Fibroblast of pulmonary artery (primary cell): ENCODE data around the gene SDK2.

ENCODE experiments used
- DNase-seq: peaks from one replicate; pipeline ENCODE4 v3.0.0-alpha.2; 2010; ENCODE audit warnings: low read depth
- H3K4me3 ChIP-seq: replicated peaks from 2 replicates; pipeline ENCODE4 v1.5.1; 2011; ENCODE audit warnings: low read depth, mild to moderate bottlenecking, control low read depth, low read length, moderate library complexity
- TF ChIP-seq, protein P1 (sequence below): IDR thresholded peaks from 2 replicates; pipeline ENCODE4 v1.5.1; 2011; ENCODE audit warnings: mild to moderate bottlenecking, control low read depth, low read length, inconsistent platforms; ENCODE audit errors: missing control alignments

Gene SDK2

GRCh38 chr17:73622381-73622780, 21.9 kb downstream of the SDK2 start:
- no peak overlapping the region for H3K4me3 ChIP-seq
- TF ChIP-seq, protein P1, sequence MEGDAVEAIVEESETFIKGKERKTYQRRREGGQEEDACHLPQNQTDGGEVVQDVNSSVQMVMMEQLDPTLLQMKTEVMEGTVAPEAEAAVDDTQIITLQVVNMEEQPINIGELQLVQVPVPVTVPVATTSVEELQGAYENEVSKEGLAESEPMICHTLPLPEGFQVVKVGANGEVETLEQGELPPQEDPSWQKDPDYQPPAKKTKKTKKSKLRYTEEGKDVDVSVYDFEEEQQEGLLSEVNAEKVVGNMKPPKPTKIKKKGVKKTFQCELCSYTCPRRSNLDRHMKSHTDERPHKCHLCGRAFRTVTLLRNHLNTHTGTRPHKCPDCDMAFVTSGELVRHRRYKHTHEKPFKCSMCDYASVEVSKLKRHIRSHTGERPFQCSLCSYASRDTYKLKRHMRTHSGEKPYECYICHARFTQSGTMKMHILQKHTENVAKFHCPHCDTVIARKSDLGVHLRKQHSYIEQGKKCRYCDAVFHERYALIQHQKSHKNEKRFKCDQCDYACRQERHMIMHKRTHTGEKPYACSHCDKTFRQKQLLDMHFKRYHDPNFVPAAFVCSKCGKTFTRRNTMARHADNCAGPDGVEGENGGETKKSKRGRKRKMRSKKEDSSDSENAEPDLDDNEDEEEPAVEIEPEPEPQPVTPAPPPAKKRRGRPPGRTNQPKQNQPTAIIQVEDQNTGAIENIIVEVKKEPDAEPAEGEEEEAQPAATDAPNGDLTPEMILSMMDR = no peak
- no peak for DNase-seq

DNA sequence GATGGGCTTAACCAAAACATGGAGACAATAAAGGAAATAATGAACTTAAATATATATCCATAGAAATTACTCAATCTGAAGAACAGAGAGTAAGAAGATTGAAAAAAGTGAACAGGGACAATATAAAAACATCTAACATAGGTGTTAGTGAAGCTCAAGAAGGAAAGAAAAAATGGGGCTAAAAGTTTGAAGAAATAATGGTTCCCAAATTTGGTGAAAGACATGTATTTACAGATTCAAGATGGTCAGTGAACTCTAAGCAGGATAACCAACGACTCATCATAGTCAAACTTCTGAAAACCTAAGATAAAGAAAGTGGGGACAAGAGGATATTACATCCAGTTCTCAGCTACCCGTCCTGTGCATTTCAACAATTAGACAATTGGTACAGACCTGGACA, 22.6 kb downstream of the SDK2 start:
- TF ChIP-seq, protein P1 = no peak
- no peak for DNase-seq
- H3K4me3 ChIP-seq = no peak overlapping the region

- TF ChIP-seq, protein P1 = no peak
- DNase-seq = no peak
- no peak overlapping the region for H3K4me3 ChIP-seq
Measured at GRCh38 chr17:73620414-73620813, 23.8 kb downstream of the SDK2 start.

- no peak for DNase-seq
- TF ChIP-seq, protein P1 = no peak
- H3K4me3 ChIP-seq = no peak overlapping the region
Measured at GRCh38 chr17:73617501-73617900, 26.7 kb downstream of the SDK2 start.

GRCh38 chr17:73616873-73617404, 27.3 kb downstream of the SDK2 start:
- H3K4me3 ChIP-seq = no peak overlapping the region
- no peak for DNase-seq
- TF ChIP-seq, protein P1 = no peak

GRCh38 chr17:73616120-73616872, 27.9 kb downstream of the SDK2 start:
- no peak overlapping the region for H3K4me3 ChIP-seq
- TF ChIP-seq, protein P1 = no peak
- no peak for DNase-seq

DNA sequence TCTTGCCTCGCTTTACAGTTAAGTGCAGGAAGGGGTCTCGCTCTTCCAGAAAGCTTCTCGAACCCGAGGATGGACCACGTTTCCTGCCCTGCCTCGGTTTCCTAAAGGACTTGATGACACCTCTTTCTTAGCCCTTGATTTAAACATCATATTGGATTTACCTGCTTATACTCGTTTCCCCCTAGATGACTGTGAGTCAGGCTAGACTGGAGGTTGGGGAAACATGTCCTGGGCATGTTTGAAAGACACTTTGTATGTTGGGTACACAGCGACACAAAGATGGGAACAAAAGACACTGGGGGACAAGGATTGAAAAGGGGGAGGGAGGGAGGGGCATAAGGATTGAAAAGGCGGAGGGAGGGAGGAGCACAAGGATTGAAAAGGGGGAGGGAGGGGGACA, 30.0 kb downstream of the SDK2 start:
- TF ChIP-seq, protein P1 = no peak

More for the DNA sequence above, 30.0 kb downstream of the SDK2 start:
- H3K4me3 ChIP-seq = no peak overlapping the region
- no peak for DNase-seq
